Activated CD4-positive, CD25-positive, alpha-beta regulatory T cell treated with anti-CD3 and anti-CD28 coated beads, Interleukin-2, amount 50 U/mL, for 72 hours (primary cell): ENCODE data around the gene FGF11.

Source experiments
- DNase-seq: peaks from one replicate; pipeline ENCODE4 v3.0.0; 2021

Gene FGF11

DNA sequence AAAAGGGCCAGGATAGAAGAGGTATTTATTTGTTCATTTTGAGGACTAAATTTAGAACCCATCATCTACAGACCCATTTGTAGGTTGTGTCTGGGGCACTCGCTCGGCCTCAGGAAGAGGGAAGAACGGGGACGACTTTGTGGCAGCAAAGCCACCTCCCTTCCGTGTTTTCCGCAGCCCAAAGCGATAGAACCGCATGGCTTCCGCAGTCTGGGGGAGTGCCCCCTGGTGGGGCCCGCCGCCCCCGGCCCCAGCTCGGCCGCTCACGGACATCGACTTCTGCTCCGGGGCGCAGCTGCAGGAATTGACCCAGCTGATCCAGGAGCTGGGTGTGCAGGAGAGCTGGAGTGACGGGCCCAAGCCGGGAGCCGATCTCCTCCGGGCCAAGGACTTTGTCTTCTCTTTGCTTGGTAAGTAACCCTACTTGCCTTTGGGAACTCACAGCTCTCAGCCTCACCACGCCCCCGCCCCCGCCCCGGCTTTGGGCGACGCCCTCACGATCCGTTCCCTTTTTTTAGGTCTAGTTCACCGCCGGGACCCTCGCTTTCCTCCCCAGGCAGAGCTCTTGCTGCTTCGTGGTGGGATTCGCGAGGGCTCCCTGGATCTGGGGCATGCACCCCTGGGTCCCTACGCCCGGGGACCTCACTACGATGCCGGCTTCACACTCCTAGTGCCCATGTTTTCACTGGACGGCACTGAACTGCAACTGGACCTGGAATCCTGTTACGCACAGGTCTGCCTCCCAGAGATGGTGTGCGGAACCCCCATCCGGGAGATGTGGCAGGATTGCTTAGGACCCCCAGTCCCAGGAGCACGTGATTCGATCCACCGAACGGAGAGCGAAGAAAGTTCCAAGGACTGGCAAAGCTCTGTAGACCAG is 3.4 kb upstream of the FGF11 start:
- peak; percentile 65 for DNase-seq

- peak; percentile 79 for DNase-seq
Measured at GRCh38 chr17:7436556-7437368, 2.5 kb upstream of the FGF11 start.

- no peak for DNase-seq
Measured at GRCh38 chr17:7437369-7437863, 1.9 kb upstream of the FGF11 start.

- DNase-seq = no peak
Measured at GRCh38 chr17:7437950-7438614, 1.2 kb upstream of the FGF11 start.

DNA sequence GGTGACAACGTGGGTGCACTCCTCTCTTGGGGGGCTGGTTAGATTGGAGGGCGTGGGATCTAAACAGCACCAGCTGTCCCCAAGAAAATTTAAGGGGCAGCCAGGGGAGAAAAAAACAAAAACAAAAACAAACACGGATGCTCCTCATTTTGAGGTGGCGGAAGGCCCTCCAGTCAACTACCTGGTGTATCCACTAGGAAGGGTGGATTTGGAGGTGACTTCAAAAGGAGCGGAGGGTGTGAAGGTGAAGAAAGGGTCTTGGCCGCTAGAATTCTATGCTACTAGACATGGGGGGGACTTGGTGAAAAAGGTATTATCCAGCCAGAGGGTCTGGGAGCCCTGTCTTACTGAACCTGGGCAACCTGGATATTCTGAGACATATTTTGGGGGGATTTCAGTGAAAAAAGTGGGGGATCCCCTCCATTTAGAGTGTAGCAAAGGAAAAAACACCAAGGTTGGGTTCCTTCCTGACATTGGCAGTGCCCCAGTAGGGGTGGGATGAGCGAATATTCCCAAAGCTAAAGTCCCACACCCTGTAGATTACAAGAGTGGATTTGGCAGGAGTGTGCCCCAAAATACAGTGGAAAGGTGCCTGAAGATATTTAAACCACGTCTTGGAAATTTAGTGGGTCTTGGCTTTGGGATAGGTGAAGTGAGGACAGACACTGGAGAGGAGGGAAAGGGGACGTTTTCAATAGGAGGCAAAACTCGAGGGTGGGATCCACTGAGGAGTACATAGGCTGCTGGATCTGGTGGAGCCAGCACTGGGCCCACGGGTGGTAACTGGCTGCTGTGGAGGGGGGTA is 454 bp upstream of the FGF11 start:
- DNase-seq = no peak

GRCh38 chr17:7440113-7440833 is 961 bp downstream of the FGF11 start:
- DNase-seq = no peak

GRCh38 chr17:7440834-7441195 is 1.5 kb downstream of the FGF11 start:
- no peak for DNase-seq

GRCh38 chr17:7441266-7441665 is 2.0 kb downstream of the FGF11 start:
- no peak for DNase-seq

DNA sequence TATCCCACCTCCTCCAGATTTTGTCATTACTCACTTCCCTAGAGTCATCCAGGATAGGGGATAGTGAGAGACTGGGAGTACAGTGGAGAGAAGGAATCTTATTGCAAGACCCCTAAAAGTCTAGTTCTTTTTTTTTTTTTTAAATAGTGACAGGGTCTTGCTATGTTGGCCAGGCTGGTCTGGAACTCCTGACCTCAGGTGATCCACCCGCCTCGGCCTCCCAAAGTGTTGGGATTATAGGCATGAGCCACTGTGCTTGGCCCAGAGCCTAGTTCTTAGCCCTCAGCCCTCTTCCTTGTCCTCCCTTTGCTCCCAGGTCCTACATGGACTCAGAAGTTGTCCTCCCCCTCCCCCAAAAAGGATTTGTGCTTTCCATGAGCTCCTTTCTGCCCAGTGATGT is 2.8 kb downstream of the FGF11 start:
- DNase-seq = no peak

GRCh38 chr17:7443499-7444485 is 4.5 kb downstream of the FGF11 start:
- DNase-seq = no peak

DNA sequence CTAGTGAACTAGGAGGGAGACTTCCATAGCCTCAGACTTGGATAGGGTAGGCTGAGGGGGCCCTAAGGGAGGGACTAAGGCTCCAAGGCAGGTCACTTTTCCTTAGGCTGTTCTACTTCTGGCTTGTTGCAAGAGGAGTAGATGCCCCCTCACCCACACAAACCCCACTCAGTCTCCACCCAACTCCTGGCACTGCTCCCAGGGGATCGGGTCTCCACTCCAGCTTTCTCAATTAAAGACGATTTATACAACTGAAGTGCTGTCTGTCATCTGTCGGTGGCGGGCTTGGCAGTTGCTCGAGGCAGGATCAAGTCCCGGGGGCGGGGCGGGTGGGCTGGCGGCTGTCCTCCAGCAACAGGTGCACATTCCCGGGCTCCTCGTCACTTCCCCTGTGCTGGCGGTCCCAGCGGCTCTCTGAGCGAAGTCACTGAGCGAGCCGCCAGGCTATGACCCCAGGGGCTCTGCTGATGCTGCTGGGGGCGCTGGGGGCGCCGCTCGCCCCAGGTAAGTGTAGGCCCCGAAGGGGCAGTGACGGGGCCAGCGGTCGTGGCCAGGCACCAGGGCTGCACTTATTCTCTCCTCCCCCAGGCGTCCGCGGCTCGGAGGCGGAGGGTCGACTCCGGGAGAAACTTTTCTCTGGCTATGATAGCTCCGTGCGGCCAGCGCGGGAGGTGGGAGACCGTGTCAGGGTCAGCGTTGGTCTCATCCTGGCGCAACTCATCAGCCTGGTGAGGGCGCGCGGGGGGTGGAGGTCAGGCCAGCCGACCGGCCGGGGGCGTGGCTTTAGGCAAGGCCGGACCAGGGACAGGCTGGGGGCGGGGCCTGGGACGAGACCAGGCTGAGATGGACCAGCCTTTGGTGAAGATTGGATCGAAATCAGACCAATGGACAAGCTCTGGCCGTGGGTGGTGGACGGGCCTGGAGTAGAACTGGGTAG is 5.6 kb downstream of the FGF11 start, which contains the start of gene CHRNB1:
Gene CHRNB1 (plus strand): TSS at position 380 of the 937 bp plus-strand sequence. CDS start 67 bp downstream, at position 447.
- DNase-seq = no peak

GRCh38 chr17:7445619-7445968 is 6.3 kb downstream of the FGF11 start:
- no peak for DNase-seq

GRCh38 chr17:7448461-7448860 is 9.1 kb downstream of the FGF11 start:
- DNase-seq = no peak

- no peak for DNase-seq
Measured at GRCh38 chr17:7459961-7460545, 20.7 kb downstream of the FGF11 start.

DNA sequence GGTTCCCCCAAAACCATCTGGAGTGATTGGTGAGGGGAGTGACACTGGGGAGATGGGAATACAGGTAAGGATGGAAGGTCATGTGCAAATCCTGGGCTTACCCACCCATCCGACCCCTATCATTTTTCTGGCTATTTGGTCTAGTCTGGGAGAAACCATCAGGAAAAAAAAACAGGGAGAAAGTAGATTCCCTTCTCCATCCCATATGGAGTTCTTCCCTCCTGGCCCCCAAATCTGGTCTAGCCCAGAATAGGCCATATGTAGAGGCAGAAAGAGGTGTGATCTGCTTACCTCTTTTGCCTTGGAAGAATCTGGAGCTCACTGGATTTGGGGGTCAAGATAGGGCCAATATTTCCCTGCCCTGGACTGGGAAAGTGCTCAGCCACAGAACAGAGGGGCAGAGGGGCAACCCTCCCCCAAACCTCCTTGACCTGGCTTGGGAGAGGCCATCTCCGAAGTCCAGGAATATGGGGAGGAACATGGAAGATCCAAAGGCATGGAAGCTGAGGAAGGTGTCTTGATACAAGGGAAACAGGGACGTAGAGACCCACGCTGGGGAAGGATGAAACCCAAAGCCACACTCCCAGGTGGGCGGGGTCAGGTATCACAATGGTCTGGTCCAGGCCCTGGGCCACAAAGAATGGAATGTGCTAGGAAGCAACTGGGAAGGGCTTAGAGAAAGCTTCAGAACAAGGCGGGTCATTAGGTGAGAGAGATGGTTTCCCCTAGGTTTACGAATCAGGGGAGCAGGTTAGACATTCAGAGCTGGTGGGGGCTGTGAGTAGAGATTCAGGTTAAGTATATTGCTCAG is 21.7 kb downstream of the FGF11 start:
- DNase-seq = no peak

- DNase-seq = no peak
Measured at GRCh38 chr17:7462474-7463371, 23.4 kb downstream of the FGF11 start.

GRCh38 chr17:7463372-7463846 is 24.1 kb downstream of the FGF11 start:
- no peak for DNase-seq
